Thyroid gland (tissue), 4 donors: ENCODE results near the gene COMT.

Experiments
- CTCF ChIP-seq, 6 experiments: fragments of 200-600 bp in 3 of 6; fragments of 450-650 bp in 3 of 6; sonication (generic) in 3 of 6; IDR thresholded peaks; one replicate each; pipeline ENCODE4 v1.5.1; 2016 to 2019; ENCODE audit warnings: antibody characterized with exemption in 6 of 6, mild to moderate bottlenecking in 2 of 6, inconsistent platforms in 1 of 6, moderate library complexity in 1 of 6
- POLR2A ChIP-seq, 2 donors: fragments of 450-650 bp; IDR thresholded peaks; one replicate each; pipeline ENCODE4 v1.6.1; 2017; ENCODE audit warnings: antibody characterized with exemption in 2 of 2, mild to moderate bottlenecking in 2 of 2, moderate library complexity in 1 of 2

GRCh38 chr22:19975707-19976035 lies 34.1 kb downstream of the COMT start:
- TF ChIP-seq CTCF (IDR thresholded peaks at IDR 0.05) (no peak), POLR2A (IDR thresholded peaks at IDR 0.05) (no peak)
